ENCODE results near the gene PRKG1.

PRKG1 gene

GRCh38 chr10:52314822-52315552 is 1240.7 kb downstream of the PRKG1 start:
- no peak overlapping the region for H3K27ac ChIP-seq (ENCODE audit: low read depth, low read length)
- H3F3A ChIP-seq (ENCODE audit: control insufficient read depth, insufficient read depth) = no peaks in the 10 kb centered on the region
- H3K79me2 ChIP-seq (ENCODE audit: control insufficient read depth, low read length) = no peaks in the 10 kb centered on the region
- TF ChIP-seq CTCF (IDR thresholded peaks at IDR 0.05; ENCODE audit: low read depth, low read length, poor library complexity, severe bottlenecking) (no peak), EZH2phosphoT487 (IDR thresholded peaks at IDR 0.05; ENCODE audit: borderline replicate concordance, low read length) (no peak)
- no peaks in the 10 kb centered on the region for H3K9me2 ChIP-seq (replicated peaks; ENCODE audit: control insufficient read depth, low read length)
- H4K20me1 ChIP-seq (ENCODE audit: control insufficient read depth, insufficient read depth, low read depth, low read length) = no peaks in the 10 kb centered on the region
- peak overlapping the region; percentile 89 for H3K4me2 ChIP-seq (ENCODE audit: low read length)
- no peaks in the 10 kb centered on the region; the same call in 1 of the 2 replicates for H3K36me3 ChIP-seq (ENCODE audit: control insufficient read depth, low read length)
- H3K27me3 ChIP-seq (ENCODE audit: control insufficient read depth, low read length) = no peaks in the 10 kb centered on the region; the same call in 1 of the 2 replicates
- H3K4me3 ChIP-seq (ENCODE audit: low read length) = peak overlapping the region; percentile 93
- no peaks in the 10 kb centered on the region for H3K9me3 ChIP-seq (ENCODE audit: control insufficient read depth, insufficient read depth, low read length)
- peaks cover 42% of the 10 kb centered on the region for H3K4me1 ChIP-seq (ENCODE audit: control insufficient read depth, low read length)

GRCh38 chr10:52316001-52316400 is 1241.7 kb downstream of the PRKG1 start:
- H3K4me1 ChIP-seq (ENCODE audit: control insufficient read depth, low read length) = peaks cover 42% of the 10 kb centered on the region
- H3K36me3 ChIP-seq (ENCODE audit: control insufficient read depth, low read length) = no peaks in the 10 kb centered on the region; the same call in 1 of the 2 replicates
- no peaks in the 10 kb centered on the region; the same call in 1 of the 2 replicates for H3K27me3 ChIP-seq (ENCODE audit: control insufficient read depth, low read length)
- no peaks in the 10 kb centered on the region for H4K20me1 ChIP-seq (ENCODE audit: control insufficient read depth, insufficient read depth, low read depth, low read length)
- H3K4me2 ChIP-seq (ENCODE audit: low read length) = peak overlapping the region; percentile 89
- H3F3A ChIP-seq (ENCODE audit: control insufficient read depth, insufficient read depth) = no peaks in the 10 kb centered on the region
- no peak overlapping the region for H3K27ac ChIP-seq (ENCODE audit: low read depth, low read length)
- no peaks in the 10 kb centered on the region for H3K9me3 ChIP-seq (ENCODE audit: control insufficient read depth, insufficient read depth, low read length)
- H3K9me2 ChIP-seq (replicated peaks; ENCODE audit: control insufficient read depth, low read length) = no peaks in the 10 kb centered on the region
- H3K4me3 ChIP-seq (ENCODE audit: low read length) = peak overlapping the region; percentile 93; the same call in 1 of the 2 replicates
- TF ChIP-seq CTCF (IDR thresholded peaks at IDR 0.05; ENCODE audit: low read depth, low read length, poor library complexity, severe bottlenecking) (no peak), EZH2phosphoT487 (IDR thresholded peaks at IDR 0.05; ENCODE audit: borderline replicate concordance, low read length) (no peak)
- no peaks in the 10 kb centered on the region for H3K79me2 ChIP-seq (ENCODE audit: control insufficient read depth, low read length)

- H3K4me3 ChIP-seq (ENCODE audit: low read length) = no peak overlapping the region
Measured at GRCh38 chr10:52316500-52316899, 1242.2 kb downstream of the PRKG1 start.

More at GRCh38 chr10:52316500-52316899, 1242.2 kb downstream of the PRKG1 start:
- no peaks in the 10 kb centered on the region for H3F3A ChIP-seq (ENCODE audit: control insufficient read depth, insufficient read depth)
- H3K4me2 ChIP-seq (ENCODE audit: low read length) = no peak overlapping the region; the same call in 1 of the 2 replicates
- H4K20me1 ChIP-seq (ENCODE audit: control insufficient read depth, insufficient read depth, low read depth, low read length) = no peaks in the 10 kb centered on the region
- no peaks in the 10 kb centered on the region for H3K9me3 ChIP-seq (ENCODE audit: control insufficient read depth, insufficient read depth, low read length)
- H3K9me2 ChIP-seq (replicated peaks; ENCODE audit: control insufficient read depth, low read length) = no peaks in the 10 kb centered on the region
- H3K79me2 ChIP-seq (ENCODE audit: control insufficient read depth, low read length) = no peaks in the 10 kb centered on the region
- no peaks in the 10 kb centered on the region; the same call in 1 of the 2 replicates for H3K36me3 ChIP-seq (ENCODE audit: control insufficient read depth, low read length)
- peaks cover 39% of the 10 kb centered on the region for H3K4me1 ChIP-seq (ENCODE audit: control insufficient read depth, low read length)
- TF ChIP-seq CTCF (IDR thresholded peaks at IDR 0.05; ENCODE audit: low read depth, low read length, poor library complexity, severe bottlenecking) (no peak), EZH2phosphoT487 (IDR thresholded peaks at IDR 0.05; ENCODE audit: borderline replicate concordance, low read length) (no peak)
- H3K27me3 ChIP-seq (ENCODE audit: control insufficient read depth, low read length) = no peaks in the 10 kb centered on the region; the same call in 1 of the 2 replicates
- H3K27ac ChIP-seq (ENCODE audit: low read depth, low read length) = no peak overlapping the region
